HuH-7.5 (cell line): ENCODE results near the gene ZNF416.
A peak's percentile ranks its signal among the peaks of the same experiment; 100 is the strongest.

Experiments used
- DNase-seq: peaks from one replicate; pipeline ENCODE4 v3.0.0; 2011; ENCODE audit warnings: low spot score

ZNF416 gene

DNA sequence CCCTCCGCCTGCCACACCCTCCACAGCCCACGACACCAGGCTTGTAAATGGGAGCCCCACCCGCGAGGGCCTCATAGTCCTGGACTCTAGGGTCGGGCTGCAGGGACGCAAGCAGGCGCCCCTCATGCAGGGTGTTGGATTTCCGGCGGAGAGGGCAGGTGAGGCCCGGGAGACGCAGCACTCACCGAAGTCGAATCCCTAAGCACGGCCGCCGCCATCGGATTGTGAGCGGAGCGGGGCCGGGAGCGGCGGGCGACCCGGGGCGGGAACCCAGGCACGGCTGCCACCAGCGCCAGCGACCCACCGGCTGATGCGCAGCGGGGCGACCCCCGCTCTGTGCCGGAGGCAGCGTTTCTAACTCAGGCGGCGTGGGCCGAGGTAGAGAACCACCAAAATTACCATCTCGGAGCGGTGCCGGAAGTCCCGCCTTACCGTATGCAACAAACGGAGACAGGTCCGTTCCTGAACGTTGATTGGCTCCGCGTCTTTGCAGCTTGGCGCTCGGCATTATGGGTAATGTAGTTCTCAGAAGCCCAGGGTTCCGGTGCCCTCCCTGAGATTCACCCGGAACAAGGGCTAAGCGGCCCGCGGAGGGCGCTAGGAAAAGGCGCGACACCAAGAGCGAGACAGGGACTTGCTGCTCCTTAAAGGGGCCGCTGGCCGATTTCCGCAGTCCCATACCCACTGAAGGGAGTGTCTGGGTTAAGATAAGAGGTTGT is at the start of gene ZNF416:
TSS of gene ZNF416 (minus strand) at position 425 of the 719 bp plus-strand sequence. CDS start at position 218, 207 bp downstream.
- DNase-seq: peak; percentile 99

DNA sequence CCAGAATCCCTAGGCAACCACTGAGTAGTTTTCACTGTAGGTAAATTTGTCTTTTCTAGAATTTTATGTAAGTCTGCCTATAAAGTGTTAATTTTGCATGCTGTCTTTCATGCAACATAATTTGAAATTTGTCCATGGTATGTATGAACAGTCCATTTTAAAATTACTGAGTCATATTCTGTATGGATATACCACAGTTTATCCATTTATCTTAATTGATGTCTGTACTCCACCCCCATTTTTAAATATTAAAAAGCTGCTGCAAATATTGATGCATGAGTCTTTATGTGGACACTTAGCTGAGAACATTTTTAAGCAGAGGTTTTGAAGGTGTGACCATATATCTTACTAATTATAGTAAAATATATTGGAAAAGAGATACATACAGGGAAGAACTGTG is 44.4 kb upstream of the ZNF416 start:
- no peak for DNase-seq

DNA sequence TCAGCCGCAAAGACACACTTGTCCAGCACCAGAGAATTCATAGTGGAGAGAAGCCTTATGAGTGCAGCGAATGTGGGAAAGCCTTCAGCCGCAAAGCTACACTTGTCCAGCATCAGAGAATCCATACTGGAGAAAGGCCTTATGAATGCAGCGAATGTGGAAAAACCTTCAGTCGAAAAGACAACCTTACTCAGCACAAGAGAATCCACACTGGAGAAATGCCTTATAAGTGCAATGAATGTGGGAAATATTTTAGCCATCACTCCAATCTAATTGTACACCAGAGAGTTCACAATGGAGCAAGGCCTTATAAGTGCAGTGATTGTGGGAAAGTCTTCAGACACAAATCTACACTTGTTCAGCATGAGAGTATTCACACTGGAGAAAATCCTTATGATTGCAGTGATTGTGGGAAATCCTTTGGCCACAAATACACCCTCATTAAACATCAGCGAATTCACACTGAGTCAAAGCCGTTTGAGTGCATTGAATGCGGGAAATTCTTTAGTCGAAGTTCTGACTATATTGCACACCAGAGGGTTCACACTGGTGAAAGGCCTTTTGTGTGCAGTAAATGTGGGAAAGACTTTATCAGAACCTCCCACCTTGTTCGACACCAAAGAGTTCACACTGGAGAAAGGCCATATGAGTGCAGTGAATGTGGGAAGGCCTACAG is 42.1 kb upstream of the ZNF416 start:
- no peak for DNase-seq

DNA sequence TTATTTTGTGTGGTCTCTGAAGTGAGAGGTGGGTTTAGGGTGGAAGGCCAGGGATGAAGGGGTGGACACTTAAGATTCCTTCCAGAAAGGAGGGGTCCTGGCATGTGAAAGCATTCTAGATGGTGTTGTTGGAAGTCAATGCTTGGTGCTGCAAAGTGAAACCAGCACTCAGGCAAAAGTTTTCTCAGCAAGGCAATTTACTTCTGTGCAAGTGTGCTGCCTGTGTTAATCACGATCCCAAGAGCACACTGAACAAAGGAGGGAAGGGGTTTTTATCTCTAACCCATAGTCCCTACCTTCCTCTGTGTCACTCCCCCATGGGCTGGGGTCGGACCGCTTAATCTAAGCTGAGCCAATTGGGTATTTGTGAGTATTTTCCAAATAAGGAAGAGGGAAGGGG is 36.6 kb upstream of the ZNF416 start:
- no peak for DNase-seq

DNA sequence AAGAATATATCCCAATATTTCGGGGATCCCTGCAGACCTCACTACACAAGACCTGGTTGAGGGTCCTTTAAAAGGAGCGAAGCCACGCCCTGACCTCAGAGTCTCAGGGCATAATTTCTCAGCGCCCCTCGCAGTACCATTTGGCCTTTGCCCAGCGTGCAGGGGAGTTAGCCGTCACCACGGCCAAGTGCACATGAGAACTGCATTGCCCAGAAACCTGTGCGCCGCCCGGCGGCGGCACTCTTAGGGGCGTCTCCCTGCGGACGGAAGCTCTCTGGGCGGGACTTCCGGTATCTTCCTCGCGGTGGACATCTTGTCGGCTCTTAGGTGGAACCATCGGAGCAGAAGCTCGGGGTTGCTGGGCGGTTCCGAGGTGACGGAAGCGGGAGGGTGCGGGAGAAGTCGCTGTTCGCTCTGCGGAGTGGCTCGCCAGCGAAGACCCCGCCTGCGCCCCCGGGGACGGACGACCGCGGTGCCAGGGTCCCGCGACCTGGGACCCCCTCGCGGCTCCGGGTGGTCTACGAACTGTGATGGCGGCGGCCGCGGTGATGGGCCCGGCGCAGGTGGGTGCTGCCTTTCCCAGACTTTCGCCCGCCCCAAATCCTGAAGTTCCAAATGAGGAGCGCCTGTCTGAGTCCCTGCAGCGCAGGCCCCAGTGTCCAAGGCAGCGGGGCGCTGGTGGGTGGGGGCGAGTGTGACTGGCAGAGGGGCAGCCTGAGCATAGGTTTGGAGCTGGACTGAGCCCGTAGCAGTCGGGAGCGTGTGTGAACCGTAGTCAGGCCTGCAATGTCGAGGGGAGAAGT is 35.4 kb upstream of the ZNF416 start, which contains the start of gene ZNF134:
TSS of gene ZNF134 (plus strand) at position 302 of the 803 bp plus-strand sequence. CDS start 5,227 bp downstream, outside the sequence.
- peak; percentile 92 for DNase-seq

DNA sequence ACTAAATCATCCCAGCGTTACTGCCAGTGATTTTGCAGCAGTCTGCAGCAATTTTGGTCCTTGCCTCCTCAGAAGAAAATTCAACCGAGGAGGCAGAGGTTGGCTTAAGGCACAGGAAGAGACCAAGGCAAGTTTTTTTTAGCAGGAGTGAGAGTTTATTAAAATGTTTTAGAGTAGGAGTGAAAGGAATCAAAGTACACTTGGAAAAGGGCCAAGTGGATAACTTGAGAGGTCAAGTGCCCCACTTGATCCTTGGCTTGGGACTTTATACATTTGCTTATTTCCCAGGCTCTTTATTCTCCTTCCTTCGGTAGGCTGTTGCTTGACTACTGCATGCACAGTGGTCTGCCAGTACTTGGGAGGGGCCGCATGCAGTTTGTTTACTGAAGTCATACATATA is 32.4 kb upstream of the ZNF416 start:
- DNase-seq: no peak

DNA sequence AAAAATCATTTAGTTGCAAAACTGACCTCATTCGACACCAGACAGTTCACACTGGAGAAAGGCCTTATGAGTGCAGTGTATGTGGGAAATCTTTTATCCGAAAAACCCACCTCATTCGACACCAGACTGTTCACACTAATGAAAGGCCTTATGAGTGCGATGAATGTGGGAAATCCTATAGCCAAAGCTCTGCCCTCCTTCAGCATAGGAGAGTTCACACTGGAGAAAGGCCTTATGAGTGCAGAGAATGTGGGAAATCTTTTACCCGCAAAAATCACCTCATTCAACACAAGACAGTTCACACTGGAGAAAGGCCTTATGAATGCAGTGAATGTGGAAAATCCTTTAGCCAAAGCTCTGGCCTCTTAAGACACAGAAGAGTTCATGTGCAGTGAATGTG is 28.2 kb upstream of the ZNF416 start:
- DNase-seq: no peak

DNA sequence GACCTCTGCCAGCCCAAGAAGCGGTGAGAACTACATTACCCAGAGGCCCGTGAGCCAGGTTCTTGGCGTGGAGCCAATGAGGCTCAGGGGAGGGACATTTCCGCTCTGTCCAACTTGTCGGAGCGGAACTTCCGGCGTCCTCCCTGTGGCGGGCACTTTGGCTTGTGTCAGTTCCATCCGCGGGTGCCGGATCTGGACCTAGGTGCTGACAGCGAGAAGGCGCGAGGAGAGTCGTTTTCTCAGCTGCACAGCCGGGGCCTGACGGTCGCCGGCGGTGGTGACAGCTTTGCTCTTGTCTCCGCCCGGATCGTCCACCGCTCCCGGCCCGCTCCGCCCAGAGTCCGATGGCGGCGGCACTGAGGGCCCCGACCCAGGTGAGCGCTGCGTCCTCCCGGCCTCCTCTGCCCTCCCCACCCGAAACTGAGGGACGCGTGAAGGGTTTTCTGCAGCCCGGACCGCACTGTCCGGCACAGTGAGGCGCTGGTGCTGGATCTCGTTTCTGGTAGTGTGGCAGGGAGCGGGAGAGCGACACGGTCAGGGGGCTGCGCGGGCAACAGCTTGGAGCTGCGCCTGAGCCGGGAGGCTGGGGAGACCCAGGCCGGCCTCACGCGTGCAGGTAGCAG is 21.2 kb upstream of the ZNF416 start, which contains the start of gene ZNF530:
TSS of gene ZNF530 (plus strand) at position 125 of the 623 bp plus-strand sequence. CDS start 4,461 bp downstream, outside the sequence.
- DNase-seq: peak; percentile 92

DNA sequence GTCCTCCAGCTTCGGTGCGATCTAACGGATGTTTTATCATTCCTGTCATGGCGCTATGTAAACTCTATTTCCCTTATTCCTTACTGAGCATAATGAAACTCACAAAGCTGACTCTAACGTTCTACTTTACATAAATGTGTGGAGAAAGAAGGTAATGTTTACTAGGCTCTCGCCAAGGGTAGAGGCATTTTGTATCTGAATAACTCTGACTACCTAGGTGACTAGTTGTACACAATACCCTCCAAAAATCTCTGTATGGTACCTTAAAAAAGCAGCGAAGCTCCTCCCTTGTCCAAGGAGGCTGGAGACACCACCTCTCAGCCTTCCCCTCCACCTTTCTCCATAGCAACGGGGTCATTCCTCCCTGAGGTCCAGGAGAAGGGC is 20.7 kb upstream of the ZNF416 start:
- no peak for DNase-seq

DNA sequence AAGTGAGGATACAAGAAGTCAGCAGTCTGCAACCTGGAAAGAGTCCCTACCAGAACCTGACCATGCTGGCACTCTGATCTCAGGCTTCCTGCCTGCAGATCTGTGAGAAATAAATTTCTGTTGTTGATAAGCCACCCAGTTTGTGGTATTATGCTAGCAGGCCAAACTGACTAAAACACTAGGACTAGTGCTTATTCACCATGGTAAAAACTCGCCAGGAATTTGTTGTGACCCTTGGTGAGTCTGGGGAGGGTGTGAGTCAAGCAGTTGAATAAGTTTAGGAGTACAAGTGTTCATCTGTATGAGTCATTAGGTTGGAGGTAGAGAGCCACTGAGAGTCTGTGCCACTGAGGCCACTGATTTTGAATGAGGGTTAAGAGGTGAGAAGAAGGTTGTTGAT is 8.8 kb upstream of the ZNF416 start:
- DNase-seq: no peak

DNA sequence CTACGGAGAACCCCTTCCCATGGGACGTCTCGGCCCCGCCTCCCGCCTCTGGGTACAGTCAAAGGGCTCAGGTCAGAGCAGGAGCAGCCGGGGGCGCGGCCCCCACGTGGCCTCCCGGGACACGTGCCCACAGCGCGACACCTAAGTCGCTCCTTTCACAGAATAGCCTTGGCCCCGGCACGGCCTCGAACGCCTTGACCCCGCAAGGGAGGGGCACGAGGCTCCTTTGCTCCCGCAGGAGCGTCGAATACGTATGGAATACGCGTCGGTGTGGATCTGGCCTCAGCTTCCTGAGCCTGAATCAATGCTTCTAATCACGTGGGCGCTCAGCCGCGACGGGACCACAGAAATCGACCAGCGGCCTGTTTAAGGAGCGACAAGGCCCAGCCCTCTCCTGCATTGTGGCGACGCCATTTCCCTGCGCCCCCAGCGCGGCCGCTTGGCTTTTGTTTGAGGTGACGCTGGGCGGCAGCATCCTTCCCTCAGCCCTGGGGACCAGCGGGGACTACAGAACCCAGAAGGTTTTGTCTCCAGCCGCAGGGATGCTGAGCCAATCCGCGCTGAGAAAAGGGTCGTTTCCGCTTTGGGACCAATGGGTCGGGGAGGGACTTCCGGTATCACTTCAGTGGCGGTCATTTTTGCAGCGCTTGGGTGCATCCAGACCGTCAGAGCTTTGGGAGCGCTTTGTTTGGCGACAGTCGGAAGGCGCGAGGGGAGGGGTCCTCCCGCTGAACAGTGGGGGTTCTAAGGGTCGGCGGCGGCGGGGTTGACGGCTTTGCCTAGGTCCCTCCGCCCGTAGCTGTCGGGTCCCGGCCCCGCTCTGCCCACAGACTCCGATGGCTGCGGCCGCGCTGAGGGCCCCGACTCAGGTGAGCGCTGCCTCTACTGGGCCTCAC is 5.1 kb upstream of the ZNF416 start, which contains the start of gene ZIK1:
TSS of gene ZIK1 (plus strand) at position 625 of the 896 bp plus-strand sequence. CDS start at position 837, 212 bp downstream.
- DNase-seq: peak; percentile 81

DNA sequence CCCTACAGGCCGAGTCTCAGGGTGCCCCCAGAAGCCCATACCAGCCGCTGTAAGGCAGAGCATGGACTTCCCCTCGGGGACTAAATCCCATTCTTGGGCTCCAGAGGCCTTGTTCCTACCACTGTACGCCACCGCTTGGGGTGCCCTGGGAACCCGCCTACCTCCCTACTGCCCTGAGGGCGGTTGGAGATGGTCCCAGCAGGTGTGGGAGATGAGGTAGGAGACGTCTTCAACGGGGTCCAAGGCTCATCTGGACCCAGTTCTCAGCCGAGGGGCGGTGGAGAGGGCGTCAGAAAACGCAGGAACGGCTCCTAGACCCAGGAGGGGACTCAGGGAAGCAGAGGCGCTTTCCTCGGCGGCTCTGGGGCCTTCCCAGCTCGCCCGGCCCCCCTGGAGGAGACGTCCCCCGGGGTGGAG is 4.4 kb upstream of the ZNF416 start:
- no peak for DNase-seq

DNA sequence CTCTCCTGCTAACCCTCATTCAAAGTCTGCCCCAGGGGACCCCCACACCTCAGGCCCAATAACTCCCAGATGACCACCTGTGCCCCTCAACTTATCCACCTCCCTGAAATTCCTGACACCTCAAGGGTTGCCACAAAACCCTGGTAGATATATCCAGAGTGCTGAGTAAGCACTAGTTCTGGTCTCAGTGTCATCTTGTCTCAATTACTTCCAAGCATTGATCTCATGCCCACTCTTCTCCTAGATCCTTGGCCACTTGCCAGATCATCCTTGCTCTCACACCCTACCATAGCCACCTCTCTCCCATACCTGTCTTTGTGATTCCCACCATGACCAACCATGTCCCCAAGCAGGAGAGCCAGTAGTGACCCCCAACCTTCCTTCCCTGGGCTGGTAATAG is 2.0 kb downstream of the ZNF416 start:
- no peak for DNase-seq

DNA sequence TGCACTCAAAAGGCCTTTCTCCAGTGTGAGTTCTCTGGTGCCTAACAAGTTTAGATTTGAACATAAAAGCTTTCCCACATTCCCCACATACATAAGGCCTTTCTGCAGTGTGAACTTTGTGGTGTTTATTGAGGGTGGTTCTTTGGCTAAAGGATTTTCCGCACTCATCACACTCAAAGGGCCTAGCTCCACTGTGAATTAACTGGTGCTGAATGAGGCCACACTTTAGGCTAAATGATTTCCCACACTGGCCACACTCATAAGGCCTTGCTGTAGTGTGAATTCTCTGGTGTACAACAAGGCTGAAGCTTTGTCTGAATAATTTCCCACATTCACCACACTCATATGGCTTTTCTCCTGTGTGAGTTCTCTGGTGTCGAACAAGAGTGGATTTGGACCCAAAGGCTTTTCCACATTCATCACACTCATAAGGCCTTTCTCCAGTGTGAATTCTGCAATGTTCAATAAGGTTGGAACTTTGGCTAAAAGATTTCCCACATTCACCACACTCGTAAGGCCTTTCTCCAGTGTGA is 6.2 kb downstream of the ZNF416 start:
- DNase-seq: no peak

DNA sequence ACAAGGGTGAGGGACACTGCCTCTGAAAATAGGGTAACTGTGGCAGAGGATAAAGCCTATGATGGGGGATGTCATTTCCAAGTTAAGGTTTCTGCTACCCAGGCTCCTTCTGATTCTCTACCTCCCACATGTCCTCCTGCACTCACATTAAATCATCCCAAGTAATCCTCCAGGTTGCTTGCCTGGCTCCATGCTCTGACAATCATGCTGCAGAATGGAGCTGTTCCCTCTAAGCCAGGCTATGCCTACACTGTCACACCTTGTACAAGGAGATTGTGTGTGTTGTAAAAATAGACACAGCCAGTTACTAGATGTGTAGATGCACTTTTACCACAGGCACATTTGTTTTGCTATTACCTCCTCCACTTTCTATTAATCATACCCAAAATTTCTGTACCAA is 8.0 kb downstream of the ZNF416 start:
- DNase-seq: no peak

DNA sequence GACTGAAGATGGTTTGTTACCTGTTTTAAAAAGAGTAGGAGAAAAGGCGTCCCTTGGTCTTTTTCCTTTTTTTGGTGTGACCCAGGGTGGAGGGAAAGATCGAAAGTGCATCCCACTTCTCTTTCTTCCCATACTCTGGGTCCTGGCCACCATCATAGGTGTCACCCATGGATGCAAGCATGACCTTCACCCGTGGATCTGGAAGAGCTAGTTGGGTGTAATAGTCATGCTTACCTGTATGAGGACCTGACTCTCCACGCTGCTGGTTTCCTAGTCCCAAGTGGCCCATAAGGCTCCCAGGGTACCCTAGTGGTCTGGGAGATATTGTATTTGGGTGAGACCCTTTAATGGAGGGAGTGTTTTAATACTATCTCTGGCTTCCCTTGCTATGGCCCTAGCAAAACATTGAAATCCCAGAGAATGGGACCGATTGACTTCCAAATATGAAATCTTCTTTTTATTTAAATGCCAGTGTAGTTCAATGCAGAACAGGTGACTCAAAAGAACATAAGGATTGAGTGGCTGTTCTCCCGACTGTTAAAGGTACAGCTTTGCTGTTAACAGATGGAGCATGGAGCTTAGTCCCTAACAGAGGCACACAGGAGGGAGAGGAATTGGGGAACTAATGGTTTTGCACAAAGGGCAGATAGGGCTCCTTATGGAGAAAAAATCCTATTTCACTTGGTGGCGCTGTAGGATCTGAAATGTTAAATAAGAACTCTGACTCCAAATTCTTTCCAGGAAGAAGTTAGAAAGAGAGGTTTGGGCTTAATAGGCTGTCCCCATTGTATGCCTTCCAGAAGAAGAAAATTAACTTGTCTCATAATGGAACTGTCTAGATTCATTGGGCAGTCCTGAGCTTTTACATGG is 12.1 kb downstream of the ZNF416 start:
- DNase-seq: no peak

DNA sequence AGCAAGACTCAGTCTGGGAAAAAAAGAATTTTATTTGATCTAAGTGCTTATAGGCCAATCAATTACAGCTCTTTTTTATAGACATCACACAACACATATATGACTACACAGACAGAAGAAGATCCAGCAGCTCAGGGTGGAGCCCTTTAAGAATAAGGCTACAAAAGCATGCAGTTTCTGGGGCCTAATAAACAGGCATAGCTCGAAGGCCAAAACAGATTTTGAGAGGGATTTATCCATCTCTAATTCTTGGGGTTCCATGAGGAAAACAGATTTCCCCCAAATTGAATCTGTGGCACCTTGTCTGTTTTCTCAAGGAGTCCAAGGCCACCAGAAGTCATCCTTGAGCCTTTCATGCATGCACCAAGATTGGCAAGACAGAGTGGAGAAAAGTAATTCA is 15.2 kb downstream of the ZNF416 start:
- DNase-seq: no peak

DNA sequence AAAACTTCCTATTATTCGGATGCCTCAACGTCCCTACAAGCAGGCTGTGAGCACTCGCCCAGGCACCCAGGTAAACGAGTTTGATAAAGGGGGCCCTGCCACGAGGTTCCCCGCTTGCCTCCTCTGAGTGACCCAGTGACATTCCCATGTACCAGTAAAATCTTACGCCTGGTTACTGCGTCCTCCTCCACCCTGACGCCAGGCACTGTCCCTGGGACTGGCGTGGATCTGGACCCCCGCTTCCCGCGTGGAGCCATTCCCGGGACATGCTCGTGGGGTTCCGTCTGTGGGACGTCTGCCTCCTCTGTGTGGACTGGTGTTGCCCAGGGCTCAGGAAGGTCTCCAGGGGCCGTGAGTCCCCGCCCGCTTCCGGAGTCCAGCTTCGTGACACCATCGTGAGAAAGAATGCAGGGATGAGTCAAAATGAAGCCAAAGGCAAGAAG is 18.6 kb downstream of the ZNF416 start:
- DNase-seq: no peak

DNA sequence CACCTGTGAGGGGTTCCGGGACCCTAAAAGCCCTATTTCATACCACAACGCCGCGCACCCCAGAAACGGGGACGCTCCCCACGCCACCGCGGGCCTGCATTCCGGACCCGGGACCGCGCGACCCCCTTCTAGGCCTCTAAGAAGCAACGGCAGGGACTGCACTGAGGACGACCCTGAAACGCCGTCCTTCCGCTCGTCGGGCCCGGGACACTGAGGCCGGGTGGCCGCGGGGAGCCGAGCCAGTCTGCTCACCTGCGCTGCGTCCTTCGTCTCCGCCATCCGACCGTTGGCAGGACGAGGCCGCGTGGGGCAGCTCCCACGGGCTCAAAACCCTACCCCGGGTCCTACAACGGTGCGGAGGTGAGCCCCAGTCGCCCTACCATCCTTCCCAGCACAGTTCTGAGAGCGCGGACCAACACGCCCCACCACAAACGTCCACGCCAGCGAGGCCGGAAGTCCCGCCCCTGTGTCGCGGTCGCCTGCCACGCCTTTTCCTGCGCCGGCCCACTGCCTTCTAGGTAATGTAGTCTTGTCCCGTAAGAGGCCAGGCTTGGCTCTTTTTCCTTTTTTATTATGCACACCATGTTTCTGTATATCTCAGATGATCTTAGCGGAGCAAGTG is 19.2 kb downstream of the ZNF416 start, which contains the start of gene ZNF550:
TSS of gene ZNF550 (minus strand) at position 460 of the 622 bp plus-strand sequence. CDS start at position 279, 181 bp downstream.
- DNase-seq: peak; percentile 80
